ENCODE data around the gene L2HGDH. TPM values are rescaled to one million over a fixed set of nuclear protein-coding genes. Genes with fewer than 3 reads are reported as not detected.

Gene L2HGDH
- total RNA-seq, 3 donors from 2014 or later (not counting 1 experiment from before 2014, with no cell fraction given): 4.2 to 5.6 (median 5.4) TPM

DNA sequence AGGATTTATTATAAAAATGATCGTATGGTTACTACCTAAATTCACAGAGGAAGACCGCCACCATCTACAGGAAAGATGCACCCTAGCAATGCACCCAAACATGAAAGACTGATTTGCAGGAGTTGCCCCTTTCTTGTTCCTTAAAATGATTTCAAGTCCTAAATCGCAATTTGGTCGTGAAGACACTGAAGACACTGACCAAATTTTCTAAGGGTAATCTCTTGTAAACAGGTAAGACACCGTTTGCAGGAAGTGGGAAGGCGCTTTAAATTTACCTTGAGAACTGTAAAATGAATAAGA, 81.7 kb downstream of the L2HGDH start:
- DNase-seq (no peak), ATAC-seq (peak in 1 of 3 donors; percentile 0)
- Histone ChIP-seq H3K4me1 (ENCODE audit: control insufficient read depth, insufficient read depth, low read length) (peaks cover 14% of the 10 kb centered on the region), H3K4me3 (ENCODE audit: low read length) (peak overlapping the region; percentile 95), H3K27me3 (ENCODE audit: control insufficient read depth, insufficient read depth, low read length) (no peaks in the 10 kb centered on the region), H3K36me3 (ENCODE audit: control insufficient read depth, insufficient read depth, low read length) (no peaks in the 10 kb centered on the region), H3K9me3 (ENCODE audit: control insufficient read depth, insufficient read depth, low read length) (no peaks in the 10 kb centered on the region), H3K27ac (ENCODE audit: low read length) (peak overlapping the region; percentile 98)
- Mint-ChIP-seq H3K9me3 (no peaks in the 10 kb centered on the region), H3K4me3 (peak overlapping the region; percentile 88), H3K4me1 (peaks cover 48 to 49% of the 10 kb centered on the region in 2 donors), H3K36me3 (no peaks in the 10 kb centered on the region), H3K27me3 (ENCODE audit: low read depth in 2 of 2) (no peaks in the 10 kb centered on the region), H3K27ac (peak overlapping the region; percentile 92 to 96)
- intact Hi-C loops (cut with micrococcal nuclease): loop anchor here (2.0 to 5.0 kb wide), 4 partner anchors 82 to 368 kb away; partner anchors contain the start of genes CDKL1, DMAC2L, L2HGDH and MAP4K5
- 2% methylated on average over 5 of the region's 6 CpGs for WGBS (ENCODE audit: insufficient coverage)
- TF ChIP-seq, protein P1, sequence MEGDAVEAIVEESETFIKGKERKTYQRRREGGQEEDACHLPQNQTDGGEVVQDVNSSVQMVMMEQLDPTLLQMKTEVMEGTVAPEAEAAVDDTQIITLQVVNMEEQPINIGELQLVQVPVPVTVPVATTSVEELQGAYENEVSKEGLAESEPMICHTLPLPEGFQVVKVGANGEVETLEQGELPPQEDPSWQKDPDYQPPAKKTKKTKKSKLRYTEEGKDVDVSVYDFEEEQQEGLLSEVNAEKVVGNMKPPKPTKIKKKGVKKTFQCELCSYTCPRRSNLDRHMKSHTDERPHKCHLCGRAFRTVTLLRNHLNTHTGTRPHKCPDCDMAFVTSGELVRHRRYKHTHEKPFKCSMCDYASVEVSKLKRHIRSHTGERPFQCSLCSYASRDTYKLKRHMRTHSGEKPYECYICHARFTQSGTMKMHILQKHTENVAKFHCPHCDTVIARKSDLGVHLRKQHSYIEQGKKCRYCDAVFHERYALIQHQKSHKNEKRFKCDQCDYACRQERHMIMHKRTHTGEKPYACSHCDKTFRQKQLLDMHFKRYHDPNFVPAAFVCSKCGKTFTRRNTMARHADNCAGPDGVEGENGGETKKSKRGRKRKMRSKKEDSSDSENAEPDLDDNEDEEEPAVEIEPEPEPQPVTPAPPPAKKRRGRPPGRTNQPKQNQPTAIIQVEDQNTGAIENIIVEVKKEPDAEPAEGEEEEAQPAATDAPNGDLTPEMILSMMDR (IDR thresholded peaks at IDR 0.05): no peak

DNA sequence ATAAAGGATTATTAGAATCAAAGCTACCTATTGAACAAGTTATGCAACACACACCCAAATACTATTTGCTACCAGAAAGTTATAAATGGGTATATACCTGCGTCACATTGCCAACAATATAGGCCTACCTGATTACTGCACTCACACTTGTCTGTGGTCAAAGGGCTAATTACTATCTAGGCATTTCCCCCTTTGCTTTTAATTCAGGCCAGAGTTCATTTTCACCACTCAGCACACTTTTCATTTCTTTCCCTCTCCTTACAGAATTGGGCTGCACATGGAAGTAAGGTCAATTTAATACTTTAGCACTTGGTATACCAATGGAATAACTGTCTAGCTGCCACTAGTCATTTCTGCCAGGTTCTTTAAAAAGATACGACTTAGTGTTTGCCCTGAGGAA, 82.3 kb downstream of the L2HGDH start:
- 92% methylated on average over 1 of the region's 2 CpGs for WGBS (ENCODE audit: insufficient coverage)
- intact Hi-C loops (cut with micrococcal nuclease): loop anchor here (2.0 to 10.0 kb wide), 5 partner anchors 83 to 595 kb away; partner anchors contain the start of genes CDKL1, DMAC2L, DNAAF2 and L2HGDH
- H3K27ac ChIP-seq (ENCODE audit: low read length): peak overlapping the region; percentile 98
- H3K27me3 Mint-ChIP-seq (ENCODE audit: low read depth in 2 of 2): no peaks in the 10 kb centered on the region
- H3K4me1 Mint-ChIP-seq: peaks cover 52 to 53% of the 10 kb centered on the region in 2 donors
- no peaks in the 10 kb centered on the region for H3K36me3 ChIP-seq (ENCODE audit: control insufficient read depth, insufficient read depth, low read length)
- H3K9me3 Mint-ChIP-seq: no peaks in the 10 kb centered on the region
- no peaks in the 10 kb centered on the region for H3K9me3 ChIP-seq (ENCODE audit: control insufficient read depth, insufficient read depth, low read length)
- TF ChIP-seq, protein P1 (IDR thresholded peaks at IDR 0.05): no peak
- no peaks in the 10 kb centered on the region for H3K27me3 ChIP-seq (ENCODE audit: control insufficient read depth, insufficient read depth, low read length)
- peaks cover 14% of the 10 kb centered on the region for H3K4me1 ChIP-seq (ENCODE audit: control insufficient read depth, insufficient read depth, low read length)
- DNase-seq: no peak
- H3K4me3 ChIP-seq (ENCODE audit: low read length): no peak overlapping the region
- no peaks in the 10 kb centered on the region for H3K36me3 Mint-ChIP-seq
- ATAC-seq: no peak
- peak overlapping the region; percentile 92 to 96 for H3K27ac Mint-ChIP-seq
- H3K4me3 Mint-ChIP-seq: peak overlapping the region; percentile 88

DNA sequence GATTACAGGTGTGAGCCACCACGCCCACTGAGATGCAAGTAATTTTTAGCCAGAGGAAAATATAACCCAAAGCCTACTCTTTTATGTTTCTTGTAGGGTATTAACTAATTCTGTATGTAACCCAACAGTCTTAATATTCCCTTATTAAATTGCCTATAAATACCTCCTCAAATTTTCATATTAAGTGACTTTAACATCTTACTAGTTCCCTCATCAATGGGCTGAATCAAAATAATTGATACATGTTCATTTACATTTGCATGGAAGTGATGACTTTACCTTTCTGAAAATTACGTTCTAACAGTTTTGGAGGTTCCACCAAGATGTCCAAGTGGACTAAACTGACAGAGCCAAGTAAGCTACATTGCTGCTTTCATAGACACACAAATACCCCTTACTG, 83.7 kb downstream of the L2HGDH start:
- Mint-ChIP-seq H3K9me3 (no peaks in the 10 kb centered on the region), H3K4me1 (peaks cover 58 to 59% of the 10 kb centered on the region in 2 donors), H3K36me3 (no peaks in the 10 kb centered on the region), H3K27me3 (ENCODE audit: low read depth in 2 of 2) (no peaks in the 10 kb centered on the region), H3K27ac (peak overlapping the region in 1 of 2 donors; percentile 96), H3K4me3 (no peak overlapping the region)
- H3K4me1 ChIP-seq (ENCODE audit: control insufficient read depth, insufficient read depth, low read length): peaks cover 20% of the 10 kb centered on the region
- no peaks in the 10 kb centered on the region for H3K36me3 ChIP-seq (ENCODE audit: control insufficient read depth, insufficient read depth, low read length)
- H3K9me3 ChIP-seq (ENCODE audit: control insufficient read depth, insufficient read depth, low read length): no peaks in the 10 kb centered on the region
- no peak overlapping the region for H3K4me3 ChIP-seq (ENCODE audit: low read length)
- intact Hi-C loops (cut with micrococcal nuclease): loop anchor here (10.0 kb wide), 1 partner anchor 594 kb away; the partner anchor contains the start of gene DNAAF2
- no peak overlapping the region for H3K27ac ChIP-seq (ENCODE audit: low read length)
- ATAC-seq (no peak), DNase-seq (no peak)
- TF ChIP-seq, protein P1 (IDR thresholded peaks at IDR 0.05): no peak
- no peaks in the 10 kb centered on the region for H3K27me3 ChIP-seq (ENCODE audit: control insufficient read depth, insufficient read depth, low read length)
- 100% methylated on average over 1 of the region's 2 CpGs for WGBS (ENCODE audit: insufficient coverage)

DNA sequence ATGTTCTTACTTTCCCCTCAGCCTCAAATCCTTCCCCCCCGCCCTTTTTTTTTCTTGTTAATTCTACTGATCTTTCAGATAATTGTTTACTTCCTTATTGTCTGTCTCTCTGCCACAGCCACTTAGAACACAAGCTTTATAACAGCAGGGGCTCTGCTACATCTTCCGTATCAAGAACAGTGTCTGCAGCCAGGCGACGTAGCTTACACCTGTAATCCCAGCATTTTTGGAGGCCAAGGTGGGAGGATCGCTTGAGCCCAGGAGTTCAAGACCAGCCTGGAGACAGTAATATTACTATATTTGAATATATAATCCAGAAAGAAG, 86.1 kb downstream of the L2HGDH start:
- H3K4me1 Mint-ChIP-seq: peaks cover 65 to 66% of the 10 kb centered on the region in 2 donors
- DNase-seq: peak in 1 of 2 donors; percentile 24
- H3K27ac ChIP-seq (ENCODE audit: low read length): no peak overlapping the region

More for the DNA sequence above, 86.1 kb downstream of the L2HGDH start:
- peak overlapping the region; percentile 50 for H3K4me3 Mint-ChIP-seq
- TF ChIP-seq, protein P1 (IDR thresholded peaks at IDR 0.05): no peak
- H3K9me3 ChIP-seq (ENCODE audit: control insufficient read depth, insufficient read depth, low read length): no peaks in the 10 kb centered on the region
- peak overlapping the region; percentile 74 to 75 for H3K27ac Mint-ChIP-seq
- H3K27me3 ChIP-seq (ENCODE audit: control insufficient read depth, insufficient read depth, low read length): no peaks in the 10 kb centered on the region
- no peak for ATAC-seq
- no peak overlapping the region for H3K4me3 ChIP-seq (ENCODE audit: low read length)
- intact Hi-C loops (cut with micrococcal nuclease): loop anchor here (10.0 kb wide), 1 partner anchor 591 kb away; the partner anchor contains the start of gene DNAAF2
- peaks cover 17% of the 10 kb centered on the region for H3K4me1 ChIP-seq (ENCODE audit: control insufficient read depth, insufficient read depth, low read length)
- no peaks in the 10 kb centered on the region for H3K9me3 Mint-ChIP-seq
- WGBS (ENCODE audit: insufficient coverage): 61% methylated on average over 5 of the region's 5 CpGs
- no peaks in the 10 kb centered on the region for H3K36me3 Mint-ChIP-seq
- no peaks in the 10 kb centered on the region for H3K36me3 ChIP-seq (ENCODE audit: control insufficient read depth, insufficient read depth, low read length)
- H3K27me3 Mint-ChIP-seq (ENCODE audit: low read depth in 2 of 2): no peaks in the 10 kb centered on the region
